ENCODE data around the gene MCMBP.
"Not testable (repeated sequence)": the region's sequence is repeated elsewhere in the genome, so short reads cannot be mapped to it uniquely, and the experiment has no call there.

MCMBP gene

DNA sequence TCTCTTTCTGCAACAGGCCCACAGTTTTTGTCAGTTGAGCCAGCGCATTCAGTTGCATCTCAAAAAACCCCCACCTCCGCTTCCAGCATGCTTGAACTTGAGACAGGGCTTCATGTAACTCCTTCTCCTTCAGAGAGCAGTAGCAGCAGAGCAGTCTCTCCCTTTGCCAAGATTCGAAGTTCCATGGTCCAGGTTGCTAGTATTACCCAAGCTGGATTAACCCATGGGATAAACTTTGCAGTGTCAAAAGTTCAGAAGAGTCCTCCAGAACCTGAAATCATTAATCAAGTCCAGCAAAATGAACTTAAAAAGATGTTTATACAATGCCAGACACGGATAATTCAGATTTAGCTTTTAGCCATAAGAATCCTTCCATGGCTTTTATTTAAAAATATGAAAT, 45.2 kb downstream of the MCMBP start:
- DNase-seq: no peak

DNA sequence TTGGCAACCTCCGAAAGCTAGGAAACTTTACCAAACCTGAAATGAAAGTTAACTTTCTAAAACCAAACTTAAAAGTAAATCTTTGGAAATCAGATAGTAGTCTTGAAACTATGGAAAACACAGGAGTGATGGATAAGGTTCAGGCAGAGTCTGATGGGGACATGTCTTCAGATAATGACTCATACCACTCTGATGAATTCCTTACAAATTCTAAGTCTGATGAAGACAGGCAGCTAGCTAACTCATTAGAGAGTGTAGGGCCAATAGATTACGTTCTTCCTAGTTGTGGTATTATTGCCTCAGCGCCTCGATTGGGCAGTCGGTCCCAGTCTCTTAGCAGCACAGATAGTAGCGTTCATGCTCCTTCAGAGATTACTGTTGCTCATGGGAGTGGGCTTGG, 45.9 kb downstream of the MCMBP start:
- no peak for DNase-seq

DNA sequence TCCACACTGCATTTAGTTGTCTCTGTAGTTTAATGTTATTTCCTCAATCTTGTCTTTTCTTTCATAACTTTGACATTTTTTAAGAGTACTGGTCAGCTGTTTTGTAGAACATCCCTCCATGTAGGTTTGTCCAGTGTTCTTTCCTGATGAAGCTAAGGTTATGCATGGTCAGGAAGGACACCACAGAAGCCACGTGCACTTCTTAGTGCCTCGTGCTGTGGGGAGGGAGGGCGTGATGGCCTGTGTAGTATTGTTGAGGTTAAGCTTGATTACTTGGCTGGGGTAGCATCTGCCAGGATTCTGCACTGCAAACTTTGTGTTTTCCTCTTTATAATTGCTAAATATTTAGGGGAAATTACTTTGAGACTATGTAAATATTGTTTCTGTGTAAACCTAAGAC, 48.3 kb downstream of the MCMBP start:
- DNase-seq: no peak

DNA sequence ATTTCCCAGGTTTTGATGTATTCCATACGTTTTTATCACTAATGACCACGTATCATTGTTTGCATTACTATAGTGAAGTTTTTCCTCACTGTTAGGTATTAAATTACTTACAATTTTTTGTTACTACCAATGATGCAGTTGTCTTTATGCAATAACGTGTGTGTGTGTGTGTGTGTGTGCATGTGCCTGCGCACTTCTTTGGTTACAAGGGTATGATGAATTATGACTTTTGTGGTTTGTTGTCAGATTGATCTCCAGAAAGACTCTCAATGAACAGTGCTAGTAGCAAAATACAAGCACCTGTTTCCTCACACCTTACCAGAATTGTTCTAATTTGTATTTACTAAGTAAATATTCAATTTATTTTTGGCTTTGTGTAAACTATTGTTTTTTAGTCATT, 51.5 kb downstream of the MCMBP start:
- DNase-seq: no peak

DNA sequence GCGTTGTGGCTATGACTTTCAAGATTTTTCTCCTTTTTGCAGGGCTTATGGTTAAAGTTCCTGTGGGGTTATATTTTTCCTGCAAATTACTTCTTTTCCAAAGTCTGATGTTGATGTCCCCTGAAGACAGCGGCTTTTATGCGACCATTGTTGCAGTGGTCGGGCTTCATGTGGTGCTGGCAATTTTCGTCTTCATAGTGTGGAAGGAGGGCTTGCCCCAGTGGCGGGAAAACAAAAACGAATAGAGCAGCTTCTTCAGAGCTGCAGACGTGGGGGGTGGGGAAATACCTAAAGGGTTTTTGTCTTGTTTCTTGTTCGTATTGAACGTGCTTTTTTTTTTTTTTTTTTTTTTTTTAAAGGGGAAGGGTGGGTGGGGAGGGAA, 53.8 kb downstream of the MCMBP start:
- DNase-seq: no peak

DNA sequence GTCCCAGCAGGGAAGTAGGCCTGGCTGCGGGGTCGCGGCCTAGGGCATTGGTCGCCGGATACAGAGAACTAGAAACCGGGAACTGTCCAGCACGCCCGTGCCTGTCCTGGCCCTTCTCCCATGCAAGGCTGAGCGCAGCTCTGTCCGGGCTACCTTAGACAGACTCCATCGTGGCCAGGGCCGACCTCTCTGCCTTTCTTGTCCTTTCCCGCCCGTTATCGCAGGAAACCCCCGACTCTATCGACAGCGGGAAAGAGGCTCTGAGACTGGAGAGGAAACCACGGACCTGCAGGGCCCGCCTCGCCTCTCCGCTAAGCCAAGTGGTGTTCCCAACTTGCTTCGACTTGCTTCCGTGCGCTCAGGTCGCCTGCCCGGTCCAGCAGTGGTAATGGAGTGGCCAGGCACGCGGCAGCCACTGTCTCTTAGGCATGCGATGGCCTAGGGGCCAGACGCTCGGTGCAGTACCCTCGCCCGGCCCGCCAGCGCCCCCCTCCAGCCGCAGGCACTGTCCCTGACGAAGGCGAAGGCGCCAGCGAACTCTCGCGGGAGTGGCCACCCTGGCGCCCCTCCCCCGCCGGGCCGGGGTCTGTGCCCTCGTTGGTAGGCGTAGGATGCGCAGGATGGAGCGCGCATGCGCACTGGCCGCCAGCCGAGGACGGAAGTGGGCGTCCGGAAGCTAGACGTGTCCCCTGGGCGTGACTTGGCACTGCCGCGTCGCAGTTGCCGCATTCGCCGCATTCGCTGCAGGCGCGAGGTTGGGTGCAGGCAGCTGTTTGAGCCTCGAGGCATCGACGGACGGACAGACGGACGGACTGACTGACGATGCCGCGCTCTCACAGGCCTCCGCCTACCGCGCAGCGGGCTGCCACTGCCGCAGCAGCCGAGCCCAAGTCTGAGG, 54.4 kb downstream of the MCMBP start:
- DNase-seq: peak; percentile 7

DNA sequence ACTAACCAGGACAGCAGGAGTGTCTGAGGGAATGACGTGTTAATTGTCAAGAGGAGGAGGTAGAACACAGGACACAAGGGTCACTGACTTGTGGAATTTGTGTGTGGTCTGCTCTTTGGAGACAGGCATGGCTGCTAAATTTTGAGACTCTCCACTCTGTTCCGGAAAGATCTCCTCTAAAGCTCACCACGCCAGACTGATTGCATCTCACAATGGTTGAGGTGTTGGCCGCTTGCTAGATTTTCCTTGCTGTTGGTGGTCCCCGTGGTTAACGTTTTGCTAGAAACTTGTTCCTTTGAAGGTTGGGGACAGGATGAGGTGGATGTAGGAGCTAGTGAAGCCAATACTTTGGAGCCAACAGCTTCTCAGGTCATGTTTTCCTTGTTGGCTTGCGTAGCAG, 57.0 kb downstream of the MCMBP start:
- no peak for DNase-seq

DNA sequence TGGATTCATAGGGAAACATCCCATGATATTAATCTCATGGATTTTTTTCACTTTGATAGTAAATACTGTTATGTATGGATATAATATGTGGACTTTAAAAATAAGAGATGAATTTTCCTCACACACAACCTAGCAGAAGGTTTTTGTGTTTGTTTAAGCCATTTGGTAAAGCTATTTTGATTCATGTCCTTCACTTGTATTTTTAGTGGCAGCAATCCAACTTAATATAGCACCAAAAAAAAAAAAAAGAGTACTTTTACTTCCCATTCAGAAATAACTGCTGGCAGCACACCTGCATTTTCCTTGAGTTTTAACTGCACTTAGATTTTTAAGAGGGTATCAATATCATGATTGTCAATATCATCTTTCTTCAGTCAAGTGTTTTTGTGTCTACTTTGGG, 60.0 kb downstream of the MCMBP start:
- no peak for DNase-seq

DNA sequence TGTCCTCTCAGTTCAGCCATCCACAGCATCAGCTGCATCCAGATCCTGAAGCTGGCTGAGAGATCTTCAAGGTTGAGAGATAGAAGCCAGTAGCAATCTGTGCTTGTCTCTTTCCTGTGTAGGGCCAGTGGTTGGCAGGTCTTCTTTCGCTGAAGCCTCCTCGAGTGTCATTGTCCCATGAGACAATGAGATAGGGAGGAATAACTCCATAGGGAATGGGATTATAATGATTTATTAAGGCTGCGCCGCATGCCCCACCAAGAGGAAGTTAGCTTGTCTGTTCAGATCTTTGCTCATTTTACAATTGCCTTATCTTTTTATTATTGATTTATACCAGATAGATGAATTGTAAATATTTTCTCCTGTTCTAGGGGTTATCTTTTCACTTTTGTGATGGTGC, 61.5 kb downstream of the MCMBP start:
- no peak for DNase-seq

DNA sequence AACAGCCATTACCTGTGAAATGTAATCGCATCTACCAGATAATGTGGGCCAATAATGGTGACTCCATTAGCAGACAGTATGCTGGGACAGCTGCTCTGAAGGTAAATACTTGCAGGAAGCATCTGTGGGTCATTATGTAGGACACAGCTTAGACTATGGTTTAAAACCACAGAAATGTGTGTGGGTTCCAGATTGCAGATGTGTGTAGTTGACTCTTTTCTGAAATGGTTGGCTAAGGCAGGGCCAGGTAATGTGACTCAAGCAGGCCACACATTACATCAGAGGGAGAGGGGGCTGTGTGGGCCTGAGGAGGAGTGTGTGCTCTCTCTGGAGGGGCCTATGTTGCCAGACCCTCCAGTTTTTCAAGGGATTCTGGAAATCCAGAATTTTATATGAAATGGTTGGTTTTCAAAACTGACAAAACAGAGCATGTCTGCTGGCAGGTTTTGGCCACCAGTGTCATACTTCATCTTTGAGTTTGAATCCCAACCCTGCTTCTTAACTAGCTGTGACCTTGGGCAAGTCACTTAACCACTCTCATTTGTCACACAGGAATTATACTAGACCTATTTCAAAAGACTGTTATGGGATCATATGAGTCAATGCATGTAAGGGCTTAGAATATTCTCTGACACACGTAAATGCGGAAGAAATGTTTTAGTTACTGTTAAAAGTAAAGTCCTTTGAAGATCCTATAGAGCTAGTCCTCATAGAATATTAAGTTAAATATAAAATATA, 64.5 kb downstream of the MCMBP start:
- no peak for DNase-seq

DNA sequence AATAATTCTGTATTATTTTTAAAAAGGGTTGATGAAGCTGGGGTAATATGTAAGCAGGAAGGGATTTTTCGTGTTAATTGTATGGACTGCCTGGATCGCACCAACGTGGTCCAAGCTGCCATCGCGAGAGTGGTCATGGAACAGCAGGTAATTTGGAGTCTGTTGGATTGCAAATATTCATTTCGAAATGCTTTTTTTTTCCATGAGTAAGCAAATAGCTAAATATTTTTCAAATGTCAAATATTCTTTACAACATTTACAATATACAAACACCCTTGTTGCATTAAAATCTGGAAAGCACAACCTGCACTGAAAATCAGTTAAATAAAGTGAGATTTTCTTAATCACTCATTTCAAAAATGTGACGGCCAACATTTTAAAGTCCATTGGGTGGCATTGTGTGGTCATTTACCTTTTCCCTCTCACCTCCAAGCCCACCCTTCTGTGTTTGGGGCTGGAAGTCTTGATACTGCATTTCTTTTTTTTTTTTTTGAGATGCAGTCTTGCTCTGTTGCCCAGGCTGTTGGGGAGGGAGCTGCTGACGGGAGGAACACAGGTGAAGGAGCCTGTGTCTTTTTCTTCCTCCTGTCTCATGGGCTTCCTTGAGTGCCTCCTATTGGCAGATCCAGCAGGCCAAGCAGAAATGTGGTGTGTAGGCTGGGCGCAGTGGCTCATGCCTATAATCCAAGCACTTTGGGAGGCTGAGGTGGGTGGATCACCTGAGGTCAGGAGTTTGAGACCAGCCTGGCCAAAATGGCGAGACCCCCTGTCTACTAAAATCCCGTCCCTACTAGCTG, 66.1 kb downstream of the MCMBP start:
- no peak for DNase-seq

DNA sequence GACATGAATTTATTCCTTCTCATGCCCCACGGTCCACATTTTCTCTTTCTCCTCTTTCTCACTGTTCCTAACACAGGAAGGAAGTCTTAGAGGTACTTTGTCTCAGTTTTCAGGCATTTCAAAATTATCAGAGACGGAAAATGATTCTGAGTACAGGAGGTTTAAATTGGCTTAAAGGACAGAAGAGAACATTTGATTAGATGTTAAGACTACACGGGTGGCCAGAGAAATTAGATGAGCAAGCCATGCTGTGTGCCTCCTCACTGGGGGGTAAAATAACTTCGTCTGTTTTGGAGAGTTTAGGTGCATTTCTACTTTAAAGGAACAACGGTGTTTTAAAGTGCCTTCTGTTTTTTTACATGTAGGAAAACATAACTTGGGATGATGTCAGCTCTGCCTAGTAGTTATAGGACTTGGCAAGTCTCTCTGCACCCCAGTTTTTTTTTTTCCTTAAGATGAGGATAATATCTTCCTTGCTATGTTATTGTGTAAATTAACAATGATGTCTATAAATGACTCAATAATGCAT, 66.9 kb downstream of the MCMBP start:
- no peak for DNase-seq

DNA sequence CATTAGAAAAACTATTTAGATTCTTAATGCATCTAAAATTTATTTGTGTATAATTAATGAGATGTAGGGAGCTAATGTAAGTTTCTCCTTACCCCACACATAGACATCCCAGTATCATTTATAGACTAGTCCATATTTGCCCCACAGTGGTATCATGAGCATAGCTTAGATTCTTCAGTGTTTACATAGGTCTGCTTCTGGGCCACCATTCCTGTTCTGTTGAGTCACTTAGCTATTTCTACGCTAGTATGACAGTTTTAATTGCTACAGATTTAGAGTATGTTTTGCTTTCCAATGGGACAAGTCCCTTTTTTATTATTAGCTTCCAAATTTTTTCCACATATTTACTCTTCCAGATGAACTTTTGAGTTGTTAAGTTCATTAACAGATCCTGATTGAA, 69.4 kb downstream of the MCMBP start:
- no peak for DNase-seq

DNA sequence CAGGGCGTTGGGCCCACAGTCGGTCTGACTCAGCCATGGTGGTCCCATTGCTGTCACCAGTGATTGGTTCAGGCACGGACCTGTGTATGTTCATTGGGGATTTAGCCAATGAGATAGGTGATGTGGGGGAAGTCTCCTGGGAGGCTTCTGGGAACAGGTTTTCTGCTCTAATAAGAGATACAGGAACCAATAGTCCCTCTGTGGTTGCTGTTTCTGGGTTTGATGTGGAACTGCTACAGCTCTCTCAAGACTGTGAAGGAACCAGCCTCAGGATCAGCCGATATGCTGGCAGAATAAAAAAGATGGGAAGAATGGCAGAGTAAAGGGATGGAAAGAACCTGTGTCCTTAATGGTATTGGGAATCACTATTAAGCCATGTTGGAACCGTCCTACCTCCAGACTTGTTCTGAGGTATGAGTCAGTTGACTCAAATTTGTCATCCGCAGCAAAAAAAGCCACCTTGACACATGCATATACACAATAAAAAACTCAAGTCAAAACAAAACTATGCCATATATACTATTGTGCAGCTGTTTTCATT, 70.6 kb downstream of the MCMBP start:
- no peak for DNase-seq

DNA sequence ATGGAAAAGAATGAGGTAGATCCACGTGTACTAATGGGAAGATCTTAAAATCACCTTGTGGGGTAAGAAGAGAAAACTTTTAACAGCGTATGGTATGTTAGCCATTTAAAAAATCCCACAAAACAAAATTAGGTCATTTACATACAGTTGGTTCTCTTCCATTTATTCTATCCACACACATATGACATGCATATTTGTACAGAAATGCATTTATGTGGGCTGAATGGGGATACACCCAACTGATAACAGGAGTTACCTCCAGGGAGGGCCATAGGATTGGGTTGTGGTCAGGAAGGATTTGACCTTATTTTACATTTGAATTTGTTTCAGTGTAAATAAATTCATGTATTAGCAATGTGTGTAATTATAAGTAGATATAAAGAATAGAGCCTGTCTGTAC, 71.5 kb downstream of the MCMBP start:
- no peak for DNase-seq

DNA sequence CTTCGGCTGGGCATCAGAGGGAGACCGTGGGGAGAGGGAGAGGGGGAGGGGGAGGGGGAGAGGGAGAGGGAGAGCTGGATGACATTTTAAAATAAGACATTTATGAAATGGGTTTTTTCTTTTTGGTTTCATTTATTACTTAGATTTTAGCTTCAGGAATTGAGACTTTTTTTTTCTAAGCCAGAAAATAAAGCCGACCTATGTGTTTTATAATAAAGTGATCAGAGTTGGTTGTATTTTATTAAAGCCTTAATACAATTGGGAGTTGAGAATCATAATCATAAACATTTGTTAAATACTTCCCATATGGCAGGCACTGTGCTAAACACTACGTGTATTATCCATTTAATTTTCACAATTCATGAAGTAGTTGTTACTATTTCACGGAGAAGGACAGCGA, 76.6 kb downstream of the MCMBP start:
- DNase-seq: no peak

DNA sequence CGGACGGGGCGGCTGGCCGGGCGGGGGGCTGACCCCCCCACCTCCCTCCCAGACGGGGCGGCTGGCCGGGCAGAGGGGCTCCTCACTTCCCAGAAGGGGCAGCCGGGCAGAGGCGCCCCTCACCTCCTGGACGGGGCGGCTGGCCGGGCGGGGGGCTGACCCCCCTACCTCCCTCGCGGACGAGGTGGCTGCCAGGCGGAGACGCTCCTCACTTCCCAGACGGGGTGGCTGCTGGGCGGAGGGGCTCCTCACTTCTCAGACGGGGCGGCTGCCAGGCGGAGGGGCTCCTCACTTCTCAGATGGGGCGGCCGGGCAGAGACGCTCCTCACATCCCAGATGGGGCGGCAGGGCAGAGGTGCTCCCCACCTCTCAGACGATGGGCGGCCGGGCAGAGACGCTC, 77.5 kb downstream of the MCMBP start:
- DNase-seq: not testable (repeated sequence)

DNA sequence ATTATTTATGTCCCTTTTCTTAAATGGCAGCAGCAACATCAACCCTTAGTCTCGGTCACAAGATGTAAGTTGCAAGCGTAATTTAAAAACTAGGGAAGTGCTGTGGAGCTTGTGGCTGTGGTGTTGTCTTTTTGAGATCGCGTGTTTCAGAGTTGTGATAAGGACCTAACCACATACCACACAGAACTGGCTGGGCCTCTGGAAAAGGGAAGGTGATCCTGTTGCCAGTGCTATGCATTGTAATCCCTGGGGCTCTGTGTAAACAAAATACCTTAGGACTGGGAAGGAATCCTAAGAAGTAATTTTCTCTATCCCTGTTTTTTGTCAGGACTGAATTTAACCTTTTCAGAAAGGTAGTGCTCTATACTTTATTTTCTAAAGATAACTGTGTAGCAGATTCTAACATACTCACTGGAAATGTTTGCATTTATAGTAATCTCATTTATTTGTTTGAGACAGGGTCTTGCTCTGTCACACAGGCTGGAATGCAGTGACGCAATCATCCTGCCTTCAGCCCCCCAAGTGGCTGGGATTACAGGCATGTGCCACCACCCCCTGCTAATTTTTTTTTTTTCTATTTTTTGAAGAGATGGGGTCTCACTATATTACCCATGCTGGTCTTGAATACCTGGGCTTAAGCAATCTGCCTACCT, 86.4 kb downstream of the MCMBP start:
- DNase-seq: no peak

DNA sequence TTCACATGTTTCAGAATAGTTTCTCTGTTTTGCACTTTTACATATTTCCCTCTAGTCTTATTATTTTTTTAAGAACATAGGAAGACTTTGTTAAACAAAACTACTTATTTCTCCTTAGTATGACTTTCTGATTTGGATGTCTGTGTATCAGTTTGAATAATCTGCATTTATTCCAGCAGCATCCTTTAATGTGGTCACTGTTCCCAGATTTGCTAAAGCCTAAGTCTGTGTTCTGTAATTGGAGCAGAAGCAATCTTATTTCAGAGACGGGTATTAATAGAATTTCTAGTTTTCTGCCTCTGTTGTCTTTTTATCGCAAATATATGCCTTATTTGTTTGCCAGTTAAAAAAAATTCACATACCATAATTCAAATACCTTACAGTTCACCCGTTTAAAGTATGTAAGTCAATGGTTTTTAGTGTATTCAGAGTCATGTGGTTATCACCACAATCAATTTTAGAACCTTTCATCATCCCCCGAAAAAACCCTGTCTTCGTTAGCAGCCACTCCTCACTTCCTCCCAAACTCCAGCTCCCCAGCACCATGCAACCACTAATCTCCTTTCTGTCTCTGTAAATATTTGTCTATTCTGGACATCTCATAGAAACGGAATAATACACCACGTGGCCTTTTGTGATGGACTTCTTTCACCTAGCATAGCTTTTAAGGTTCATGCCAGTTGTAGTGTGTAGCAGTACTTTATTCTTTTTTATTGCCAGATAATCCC, 88.1 kb downstream of the MCMBP start:
- DNase-seq: no peak

DNA sequence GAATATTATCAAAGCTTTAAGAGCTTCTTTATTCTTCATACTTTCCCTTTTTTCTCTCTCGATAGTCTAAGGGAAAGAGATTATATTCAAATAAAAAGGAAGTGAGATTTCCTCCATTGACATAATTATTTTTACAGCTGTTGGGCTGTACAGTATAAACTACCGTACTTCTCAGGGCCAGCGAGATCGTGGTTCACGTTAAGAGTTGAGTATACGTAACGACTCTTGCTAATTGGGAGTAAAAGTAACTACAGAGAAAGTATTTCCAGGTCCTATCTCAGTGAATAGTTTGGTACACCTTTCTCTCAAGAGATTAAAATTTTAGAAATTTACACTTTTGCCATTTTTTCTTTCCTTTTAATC, 89.0 kb downstream of the MCMBP start:
- DNase-seq: no peak

DNA sequence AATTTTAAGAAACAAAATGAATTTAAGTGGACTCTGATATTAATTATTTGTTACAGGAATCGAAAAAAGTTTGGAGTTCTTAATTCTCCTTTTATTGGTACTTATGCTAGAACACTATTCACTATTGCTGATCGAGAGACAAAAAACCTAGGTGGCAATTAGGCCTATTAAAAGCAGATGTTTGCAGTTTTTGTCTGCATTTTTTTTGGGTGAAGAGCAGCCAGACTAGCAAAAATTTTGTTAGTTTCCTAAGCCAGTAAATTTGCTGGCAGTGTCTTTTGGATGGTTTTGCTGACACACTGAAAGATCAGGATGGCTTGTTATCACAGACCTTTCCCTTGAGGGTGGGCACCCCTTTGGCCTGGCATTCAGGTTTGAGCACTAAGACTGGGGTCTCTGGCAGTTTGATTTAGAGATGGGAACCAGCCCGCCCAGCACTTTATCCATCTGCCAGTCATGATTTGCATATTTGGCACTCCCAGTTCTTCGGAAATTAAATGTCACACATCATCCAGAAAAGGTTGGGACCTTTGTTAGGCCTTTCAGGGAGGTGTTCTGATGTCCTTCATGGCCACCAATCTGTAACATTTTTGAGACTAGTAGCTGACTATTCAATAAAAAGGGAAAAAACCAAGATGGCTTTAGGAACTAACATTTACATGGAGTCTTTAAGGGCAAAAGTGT, 89.5 kb downstream of the MCMBP start:
- DNase-seq: no peak

All from T1000 (cell line).